Aorta (tissue), 5 donors: ENCODE data around the gene FAM13B. TPM values are rescaled to one million over a fixed set of nuclear protein-coding genes. Genes with fewer than 3 reads are reported as not detected.
"Not testable (repeated sequence)": the region's sequence is repeated elsewhere in the genome, so short reads cannot be mapped to it uniquely, and the experiment has no call there.

Experiments
- ATAC-seq: fragments of 200-7000 bp; cut with Tn5 transposase; one replicate; pipeline ENCODE4 v1.9.1; 2022; ENCODE audit warnings: moderate library complexity; ENCODE audit not compliant: low FRiP score
- DNase-seq, 2 donors: peaks; one replicate each; pipeline ENCODE4 v3.0.0-alpha.2; 2020
- H3K27ac ChIP-seq, 2 donors: one replicate each; pipeline ENCODE4 v1.5.1; 2013; ENCODE audit warnings: low read length in 2 of 2, mild to moderate bottlenecking in 2 of 2, moderate library complexity in 2 of 2, control low read depth in 1 of 2, inconsistent platforms in 1 of 2, low read depth in 1 of 2
- H3K27me3 ChIP-seq, 2 donors: one replicate each; pipeline ENCODE4 v1.6.1; 2013; ENCODE audit warnings: control low read depth in 1 of 2, low read length in 1 of 2, mild to moderate bottlenecking in 1 of 2, moderate library complexity in 1 of 2; ENCODE audit not compliant: insufficient read depth in 2 of 2, control insufficient read depth in 1 of 2
- H3K36me3 ChIP-seq, 2 donors: one replicate each; pipeline ENCODE4 v1.6.1; 2013; ENCODE audit warnings: control low read depth in 1 of 2, low read length in 1 of 2, mild to moderate bottlenecking in 1 of 2; ENCODE audit not compliant: insufficient read depth in 2 of 2, control insufficient read depth in 1 of 2
- H3K4me1 ChIP-seq, 2 donors: one replicate each; pipeline ENCODE4 v1.6.1; 2013; ENCODE audit warnings: low read length in 2 of 2, control low read depth in 1 of 2, mild to moderate bottlenecking in 1 of 2, moderate library complexity in 1 of 2; ENCODE audit not compliant: insufficient read depth in 2 of 2, control insufficient read depth in 1 of 2
- H3K4me3 ChIP-seq, 2 donors: one replicate each; pipeline ENCODE4 v1.5.1; 2013; ENCODE audit warnings: low read length in 2 of 2, control low read depth in 1 of 2, mild to moderate bottlenecking in 1 of 2
- H3K9me3 ChIP-seq: one replicate; pipeline ENCODE4 v1.6.1; 2013; ENCODE audit warnings: mild to moderate bottlenecking, low read length; ENCODE audit not compliant: control insufficient read depth
- WGBS, 2 donors: extraction: QIAGEN DNeasy Blood & Tissue Kit; methylation state at CpG; one replicate each; pipeline ENCODE4 v1.1.7; 2013; 5-methylcytosine and 5-hydroxymethylcytosine counted together
- intact Hi-C, 2 donors: fragments of 100-400 bp; cut with DNase I; formaldehyde crosslinking; loops; one replicate each; pipeline versions ENCODE4 v1.14.2 to v1.15.0; 2022
- long read RNA-seq, 2 donors: library from polyadenylated mRNA; unstranded; transcript quantifications; one replicate each; pipeline ENCODE4 v2.0.0, GENCODE V29; 2020 to 2021
- polyA plus RNA-seq, 2 donors: library from polyadenylated mRNA; stranded (reverse); fragments of 200-250 nt; gene quantifications; one replicate each; pipeline ENCODE4 v1.2.3, GENCODE V29; 2013
- total RNA-seq, 2 donors: library from RNA; stranded (reverse); fragmentation: NEBNext Ultra II Directional; extraction: Animal tissue kit (Norgen Biotek cat#: 25700); gene quantifications; one replicate each; pipeline ENCODE4 v1.2.1, GENCODE V29; 2021
- donor health status: healthy with polysubstance abuse.
- donor health status: Bipolar disorder and iron deficiency.
- donor health status: DM: no; HTN: no; CAD: no.
- donor health status: DM: no; HTN: no; CAD: no.
- donor health status: DM: yes; HTN: yes; CAD: no.

FAM13B gene
- total RNA-seq (10 to 100 TPM; 66.5 to 69.0 TPM), polyA plus RNA-seq (10 to 100 TPM; 26.0 to 29.6 TPM)
- long read RNA-seq, donor 1, transcript FAM13B-209 (2 exons, 582 nt), result major isoform, 12 of 72 reads
- long read RNA-seq, donor 1, partial matches to known transcripts, result 29 of 72 reads
- long read RNA-seq, donor 1, other reads (novel, unspliced or antisense), result 31 of 72 reads
- long read RNA-seq, donor 2, full-length matches to known transcripts, result 2 of 16 reads
- long read RNA-seq, donor 2, partial matches to known transcripts, result 1 of 16 reads
- long read RNA-seq, donor 2, other reads (novel, unspliced or antisense), result 13 of 16 reads

GRCh38 chr5:138032572-138033385 is at the start of gene FAM13B:
FAM13B (minus strand) TSS chr5:138033079; CDS start chr5:138019111, 13,968 bp downstream.
- no peaks in the 10 kb centered on the region for H3K27me3 ChIP-seq
- 0 to 1% methylated on average over 70 to 81 of the region's 81 CpGs for WGBS, 2 donors
- no peaks in the 10 kb centered on the region for H3K36me3 ChIP-seq
- H3K4me3 ChIP-seq, result peak within 1 kb of the TSS; percentile 76 to 96
- ATAC-seq (peak; percentile 96), DNase-seq (peak; percentile 86 to 93)
- H3K4me1 ChIP-seq, result peaks cover 0 to 3% of the 10 kb centered on the region in 2 donors
- no peaks in the 10 kb centered on the region for H3K9me3 ChIP-seq
- peak within 1 kb of the TSS; percentile 89 to 98 for H3K27ac ChIP-seq
- intact Hi-C loops, result no loop called here

- 88 to 90% methylated on average over 4 of the region's 4 CpGs for WGBS, 2 donors
- DNase-seq (no peak), ATAC-seq (no peak)
- Histone ChIP-seq H3K4me1 (no peaks in the 10 kb centered on the region), H3K27me3 (no peaks in the 10 kb centered on the region), H3K4me3 (no peak overlapping the region), H3K9me3 (no peaks in the 10 kb centered on the region), H3K36me3 (no peaks in the 10 kb centered on the region), H3K27ac (no peak overlapping the region)
- intact Hi-C loops, result no loop called here
These were observed 49.2 kb upstream of the FAM13B start for GRCh38 chr5:138082033-138082432.

DNA sequence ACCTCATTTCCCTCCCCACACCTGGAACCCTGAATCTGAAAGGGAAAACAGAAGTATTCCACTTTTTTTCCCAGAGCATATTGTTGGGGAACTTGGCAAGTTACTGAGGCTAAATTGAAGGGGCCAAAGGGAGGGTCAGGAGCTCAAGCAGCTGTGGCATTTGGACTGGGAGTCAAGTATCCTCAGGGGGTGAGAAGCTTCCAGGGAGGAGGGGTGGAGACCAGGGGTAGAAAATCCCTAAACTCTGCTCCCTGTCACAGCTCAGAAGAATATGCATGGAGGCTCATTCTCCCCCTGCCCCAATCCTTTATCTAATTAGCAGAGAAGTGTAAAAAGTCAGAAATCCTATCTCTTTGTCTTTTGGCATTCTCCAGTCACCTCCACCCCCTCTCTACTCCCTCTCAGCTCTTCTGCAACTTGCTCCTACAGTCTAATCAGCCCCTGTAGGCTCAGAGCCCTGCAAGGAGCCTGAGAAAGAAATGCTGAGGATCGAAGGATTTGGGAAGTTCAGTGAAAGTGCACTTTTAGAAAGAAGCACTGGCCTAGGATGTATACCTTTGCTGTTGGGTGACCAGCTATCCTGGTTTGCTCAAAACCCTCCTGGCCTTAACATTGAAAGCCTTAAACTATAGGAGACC is 45.2 kb upstream of the FAM13B start:
- DNase-seq (no peak), ATAC-seq (no peak)
- Histone ChIP-seq H3K27ac (no peak overlapping the region), H3K9me3 (no peaks in the 10 kb centered on the region), H3K36me3 (no peaks in the 10 kb centered on the region), H3K4me1 (no peaks in the 10 kb centered on the region), H3K4me3 (no peak overlapping the region), H3K27me3 (no peaks in the 10 kb centered on the region)
- intact Hi-C loops, result loop anchor here (2.0 to 5.0 kb wide), 2 partner anchors 54 to 55 kb away; no protein-coding TSS in a partner anchor
- 26 to 35% methylated on average over 1 of the region's 1 CpG for WGBS, 2 donors

GRCh38 chr5:138077064-138077696 is 44.3 kb upstream of the FAM13B start:
- H3K27me3 ChIP-seq, result no peaks in the 10 kb centered on the region
- ATAC-seq (peak; percentile 60), DNase-seq (peak in 1 of 2 donors; percentile 66)
- no peak overlapping the region for H3K27ac ChIP-seq
- H3K36me3 ChIP-seq, result no peaks in the 10 kb centered on the region
- intact Hi-C loops, result loop anchor here in 1 of 2 donors (5.0 kb wide), 1 partner anchor 55 kb away; no protein-coding TSS in a partner anchor
- H3K9me3 ChIP-seq, result no peaks in the 10 kb centered on the region
- WGBS, 2 donors, result 22 to 23% methylated on average over 5 of the region's 5 CpGs
- H3K4me1 ChIP-seq, result no peaks in the 10 kb centered on the region
- H3K4me3 ChIP-seq, result no peak overlapping the region

- H3K27ac ChIP-seq, H3K9me3 ChIP-seq, ATAC-seq, intact Hi-C loops, H3K4me3 ChIP-seq, H3K27me3 ChIP-seq, H3K36me3 ChIP-seq, DNase-seq, H3K4me1 ChIP-seq: not testable (repeated sequence)
- 88 to 90% methylated on average over 6 to 32 of the region's 32 CpGs for WGBS, 2 donors
These were observed 37.1 kb upstream of the FAM13B start for GRCh38 chr5:138070026-138070425.

- Histone ChIP-seq H3K4me1 (no peaks in the 10 kb centered on the region), H3K36me3 (no peaks in the 10 kb centered on the region), H3K27ac (no peak overlapping the region), H3K27me3 (no peaks in the 10 kb centered on the region), H3K9me3 (no peaks in the 10 kb centered on the region), H3K4me3 (no peak overlapping the region)
- DNase-seq (peak; percentile 78 to 89), ATAC-seq (peak; percentile 64)
- intact Hi-C loops, result loop anchor here in 1 of 2 donors (2.0 kb wide), 1 partner anchor 32 kb away; no protein-coding TSS in a partner anchor
- 20 to 22% methylated on average over 6 of the region's 6 CpGs for WGBS, 2 donors
These were observed 36.1 kb upstream of the FAM13B start for GRCh38 chr5:138068742-138069600.

- H3K9me3 ChIP-seq, result no peaks in the 10 kb centered on the region
- H3K27me3 ChIP-seq, result no peaks in the 10 kb centered on the region
- no peak for DNase-seq
- no peak overlapping the region for H3K27ac ChIP-seq
- intact Hi-C loops, result loop anchor here in 1 of 2 donors (2.0 kb wide), 1 partner anchor 31 kb away; no protein-coding TSS in a partner anchor
- WGBS, 2 donors, result 72% methylated on average over 8 of the region's 8 CpGs
- ATAC-seq, result no peak
- no peak overlapping the region for H3K4me3 ChIP-seq
- no peaks in the 10 kb centered on the region for H3K36me3 ChIP-seq
- H3K4me1 ChIP-seq, result no peaks in the 10 kb centered on the region
These were observed 35.1 kb upstream of the FAM13B start for GRCh38 chr5:138067945-138068344.
